Osteocyte (in vitro differentiated cells): ENCODE measurements around the gene CNR2. TPM values are rescaled to one million over a fixed set of nuclear protein-coding genes. Genes with fewer than 3 reads are reported as not detected.

Experiments used
- DNase-seq: peaks from one replicate; pipeline ENCODE4 v3.0.0; 2021; ENCODE audit warnings: mixed read lengths; ENCODE audit not compliant: unreplicated experiment; ENCODE audit errors: extremely low spot score
- H3K27ac Mint-ChIP-seq: one replicate; pipeline ENCODE4 v1.8.0; 2021; ENCODE audit warnings: mild to moderate bottlenecking, mixed read lengths; ENCODE audit not compliant: unreplicated experiment
- H3K27me3 Mint-ChIP-seq: one replicate; pipeline ENCODE4 v1.8.0; 2021; ENCODE audit warnings: mixed read lengths; ENCODE audit not compliant: unreplicated experiment
- H3K36me3 Mint-ChIP-seq: one replicate; pipeline ENCODE4 v1.8.0; 2021; ENCODE audit warnings: mixed read lengths; ENCODE audit not compliant: unreplicated experiment
- H3K4me1 Mint-ChIP-seq: one replicate; pipeline ENCODE4 v1.8.0; 2021; ENCODE audit warnings: mixed read lengths; ENCODE audit not compliant: unreplicated experiment
- H3K4me3 Mint-ChIP-seq: one replicate; pipeline ENCODE4 v1.8.0; 2021; ENCODE audit warnings: mild to moderate bottlenecking, moderate library complexity, mixed read lengths; ENCODE audit not compliant: unreplicated experiment
- H3K9me3 Mint-ChIP-seq: one replicate; pipeline ENCODE4 v1.8.0; 2021; ENCODE audit warnings: mixed read lengths; ENCODE audit not compliant: unreplicated experiment
- total RNA-seq: library from RNA; stranded (reverse); gene quantifications from 2 replicates; pipeline ENCODE4 v1.2.1, GENCODE V29; 2021
- TF ChIP-seq, protein P1 (sequence below): fragments of 200-600 bp; sonication (generic); IDR thresholded peaks from 2 replicates; pipeline ENCODE4 v1.5.0; 2021; ENCODE audit warnings: antibody characterized with exemption, mild to moderate bottlenecking, moderate library complexity

CNR2 gene
- total RNA-seq, 1 donor from 2014 or later: not detected

- no peak overlapping the region for H3K27ac Mint-ChIP-seq
These were observed 43.9 kb upstream of the CNR2 start for GRCh38 chr1:23957096-23957495.

DNA sequence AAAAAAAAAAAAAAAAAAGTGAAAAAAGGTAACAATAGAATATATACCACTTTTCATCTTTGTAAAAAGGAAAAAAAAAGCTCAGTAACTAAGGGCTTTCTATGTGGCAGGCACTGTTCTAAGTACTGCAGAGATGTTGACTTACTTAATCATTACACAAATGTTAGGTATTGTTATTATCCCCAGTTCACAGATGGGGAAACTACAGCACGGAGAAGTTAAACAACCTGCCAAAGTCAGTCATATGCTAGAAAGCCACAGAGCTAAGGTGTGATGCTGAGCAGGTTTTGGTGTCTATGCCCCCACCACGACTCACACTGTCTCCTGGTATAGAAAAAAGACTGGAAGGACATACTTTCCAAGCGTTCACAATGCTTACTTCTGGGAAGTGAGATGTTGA is 39.9 kb upstream of the CNR2 start:
- Mint-ChIP-seq H3K27me3 (no peaks in the 10 kb centered on the region), H3K4me1 (peaks cover 14% of the 10 kb centered on the region), H3K4me3 (no peak overlapping the region), H3K27ac (no peak overlapping the region), H3K9me3 (no peaks in the 10 kb centered on the region), H3K36me3 (no peaks in the 10 kb centered on the region)
- TF ChIP-seq, protein P1, sequence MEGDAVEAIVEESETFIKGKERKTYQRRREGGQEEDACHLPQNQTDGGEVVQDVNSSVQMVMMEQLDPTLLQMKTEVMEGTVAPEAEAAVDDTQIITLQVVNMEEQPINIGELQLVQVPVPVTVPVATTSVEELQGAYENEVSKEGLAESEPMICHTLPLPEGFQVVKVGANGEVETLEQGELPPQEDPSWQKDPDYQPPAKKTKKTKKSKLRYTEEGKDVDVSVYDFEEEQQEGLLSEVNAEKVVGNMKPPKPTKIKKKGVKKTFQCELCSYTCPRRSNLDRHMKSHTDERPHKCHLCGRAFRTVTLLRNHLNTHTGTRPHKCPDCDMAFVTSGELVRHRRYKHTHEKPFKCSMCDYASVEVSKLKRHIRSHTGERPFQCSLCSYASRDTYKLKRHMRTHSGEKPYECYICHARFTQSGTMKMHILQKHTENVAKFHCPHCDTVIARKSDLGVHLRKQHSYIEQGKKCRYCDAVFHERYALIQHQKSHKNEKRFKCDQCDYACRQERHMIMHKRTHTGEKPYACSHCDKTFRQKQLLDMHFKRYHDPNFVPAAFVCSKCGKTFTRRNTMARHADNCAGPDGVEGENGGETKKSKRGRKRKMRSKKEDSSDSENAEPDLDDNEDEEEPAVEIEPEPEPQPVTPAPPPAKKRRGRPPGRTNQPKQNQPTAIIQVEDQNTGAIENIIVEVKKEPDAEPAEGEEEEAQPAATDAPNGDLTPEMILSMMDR: no peak
- no peak for DNase-seq

More at GRCh38 chr1:23957096-23957495, 43.9 kb upstream of the CNR2 start:
- no peaks in the 10 kb centered on the region for H3K27me3 Mint-ChIP-seq
- peak overlapping the region; percentile 24 for H3K4me3 Mint-ChIP-seq
- H3K4me1 Mint-ChIP-seq: peaks cover 31% of the 10 kb centered on the region
- TF ChIP-seq, protein P1: no peak
- no peak for DNase-seq
- no peaks in the 10 kb centered on the region for H3K9me3 Mint-ChIP-seq
- H3K36me3 Mint-ChIP-seq: peaks cover 16% of the 10 kb centered on the region

- Mint-ChIP-seq H3K36me3 (peaks cover 4% of the 10 kb centered on the region), H3K27me3 (peaks cover 32% of the 10 kb centered on the region), H3K4me1 (peaks cover 6% of the 10 kb centered on the region), H3K27ac (no peak overlapping the region), H3K9me3 (peaks cover 18% of the 10 kb centered on the region), H3K4me3 (no peak overlapping the region)
- TF ChIP-seq, protein P1: no peak
- no peak for DNase-seq
These were observed 34.2 kb upstream of the CNR2 start for GRCh38 chr1:23947366-23947765.

GRCh38 chr1:23936481-23937176 is 23.5 kb upstream of the CNR2 start:
- peaks cover 25% of the 10 kb centered on the region for H3K27me3 Mint-ChIP-seq
- TF ChIP-seq, protein P1: no peak
- no peaks in the 10 kb centered on the region for H3K36me3 Mint-ChIP-seq
- no peaks in the 10 kb centered on the region for H3K9me3 Mint-ChIP-seq
- H3K4me3 Mint-ChIP-seq: no peak overlapping the region
- no peak overlapping the region for H3K27ac Mint-ChIP-seq
- DNase-seq: no peak
- H3K4me1 Mint-ChIP-seq: no peaks in the 10 kb centered on the region

DNA sequence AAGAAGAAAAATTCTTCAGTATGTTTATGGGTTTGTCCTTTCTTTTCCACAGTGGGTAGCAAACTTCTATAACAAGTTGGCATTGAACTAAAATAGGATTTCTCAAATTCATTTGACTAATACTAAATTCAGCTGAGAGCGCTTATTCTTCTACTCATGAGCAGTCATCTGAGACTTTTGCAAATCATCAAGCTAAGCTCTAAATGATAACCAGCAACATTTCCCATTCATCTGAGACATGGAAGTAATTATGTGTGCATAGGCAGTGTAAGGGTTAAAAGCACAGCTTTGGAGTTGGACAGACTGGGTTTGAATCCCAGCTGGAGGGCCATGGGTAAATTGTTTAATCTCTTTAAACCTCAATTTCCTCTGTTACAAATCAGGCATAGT is 18.3 kb upstream of the CNR2 start:
- no peak overlapping the region for H3K27ac Mint-ChIP-seq
- H3K36me3 Mint-ChIP-seq: no peaks in the 10 kb centered on the region
- peaks cover 20% of the 10 kb centered on the region for H3K27me3 Mint-ChIP-seq
- no peaks in the 10 kb centered on the region for H3K9me3 Mint-ChIP-seq
- DNase-seq: no peak
- no peak overlapping the region for H3K4me3 Mint-ChIP-seq
- peaks cover 8% of the 10 kb centered on the region for H3K4me1 Mint-ChIP-seq
- TF ChIP-seq, protein P1: no peak
